Brain microvascular endothelial cell (primary cell): Measurements from ENCODE around the gene MDM1.
A peak's percentile ranks its signal among the peaks of the same experiment; 100 is the strongest.

Experiments
- DNase-seq: peaks from one replicate; pipeline ENCODE4 v3.0.0-alpha.2; 2020
- H3K27ac ChIP-seq: fragments of 250-450 bp; sonication (Bioruptor Pico); 2 replicates; pipeline ENCODE4 v1.5.1; 2020; ENCODE audit warnings: mild to moderate bottlenecking, moderate library complexity
- H3K27me3 ChIP-seq: fragments of 250-450 bp; sonication (Bioruptor Pico); replicated peaks from 2 replicates; pipeline ENCODE4 v1.5.1; 2020; ENCODE audit warnings: mild to moderate bottlenecking
- H3K36me3 ChIP-seq: fragments of 250-450 bp; sonication (Bioruptor Pico); replicated peaks from 2 replicates; pipeline ENCODE4 v1.5.1; 2020; ENCODE audit warnings: mild to moderate bottlenecking
- H3K4me3 ChIP-seq: 2 replicates; pipeline ENCODE4 v1.5.1; 2011; ENCODE audit warnings: low read depth, mild to moderate bottlenecking, control low read depth, low read length, moderate library complexity
- CTCF ChIP-seq: IDR thresholded peaks from 2 replicates; pipeline ENCODE4 v1.5.1; 2011; ENCODE audit warnings: low read depth, mild to moderate bottlenecking, moderate library complexity, low read length, control low read depth, inconsistent platforms; ENCODE audit errors: missing control alignments
- in situ Hi-C: cut with HindIII; loops from 2 replicates; pipeline ENCODE4 v1.10.0; 2017; ENCODE audit warnings: low sequenced_read_pairs, low pct_ligation_motif_present

Gene MDM1

GRCh38 chr12:68352067-68352466 lies 19.9 kb upstream of the MDM1 start:
- in situ Hi-C loops = no loop called here
- peak; percentile 33 for DNase-seq
- no peak for TF ChIP-seq CTCF

GRCh38 chr12:68350753-68351152 lies 18.6 kb upstream of the MDM1 start:
- Histone ChIP-seq H3K4me3 (no peak overlapping the region), H3K27me3 (no peaks in the 10 kb centered on the region), H3K27ac (no peak overlapping the region), H3K36me3 (no peaks in the 10 kb centered on the region)
- no peak for TF ChIP-seq CTCF
- DNase-seq = peak; percentile 38
- in situ Hi-C loops = no loop called here

More at GRCh38 chr12:68352067-68352466, 19.9 kb upstream of the MDM1 start:
- Histone ChIP-seq H3K36me3 (no peaks in the 10 kb centered on the region), H3K27ac (no peak overlapping the region), H3K4me3 (no peak overlapping the region), H3K27me3 (no peaks in the 10 kb centered on the region)

- no peak for DNase-seq
- no peak for TF ChIP-seq CTCF
These were observed 17.9 kb upstream of the MDM1 start for GRCh38 chr12:68349921-68350606.

GRCh38 chr12:68349220-68349621 lies 17.1 kb upstream of the MDM1 start:
- Histone ChIP-seq H3K27ac (no peak overlapping the region), H3K36me3 (no peaks in the 10 kb centered on the region), H3K27me3 (no peaks in the 10 kb centered on the region), H3K4me3 (no peak overlapping the region)
- DNase-seq = no peak
- in situ Hi-C loops = no loop called here
- TF ChIP-seq CTCF = no peak

More at GRCh38 chr12:68349921-68350606, 17.9 kb upstream of the MDM1 start:
- no peak overlapping the region for H3K4me3 ChIP-seq
- no peak overlapping the region for H3K27ac ChIP-seq
- H3K36me3 ChIP-seq = no peaks in the 10 kb centered on the region
- H3K27me3 ChIP-seq = no peaks in the 10 kb centered on the region
- in situ Hi-C loops = no loop called here

GRCh38 chr12:68348419-68348818 lies 16.3 kb upstream of the MDM1 start:
- no peaks in the 10 kb centered on the region for H3K36me3 ChIP-seq
- in situ Hi-C loops = no loop called here
- no peak overlapping the region for H3K4me3 ChIP-seq
- no peak for DNase-seq
- TF ChIP-seq CTCF = no peak
- H3K27ac ChIP-seq = no peak overlapping the region
- H3K27me3 ChIP-seq = no peaks in the 10 kb centered on the region

GRCh38 chr12:68345763-68346162 lies 13.6 kb upstream of the MDM1 start:
- in situ Hi-C loops = no loop called here
- Histone ChIP-seq H3K27ac (no peak overlapping the region), H3K27me3 (no peaks in the 10 kb centered on the region), H3K4me3 (no peak overlapping the region), H3K36me3 (no peaks in the 10 kb centered on the region)
- TF ChIP-seq CTCF = no peak
- no peak for DNase-seq
